Activated CD8-positive, alpha-beta T cell treated with anti-CD3 and anti-CD28 coated beads for 36 hours (primary cell): ENCODE data around the gene TNNI2. TPM values are rescaled to one million over a fixed set of nuclear protein-coding genes. Genes with fewer than 3 reads are reported as not detected.

ENCODE experiments used
- ATAC-seq: fragments of 200-7000 bp; cut with Tn5 transposase; one replicate; pipeline ENCODE4 v1.10.0; 2021; ENCODE audit warnings: mild to moderate bottlenecking, moderate library complexity
- CTCF ChIA-PET: fragments of 350-600 bp; sonication (Branson Sonifier 250); formaldehyde crosslinking; loops from one replicate; lab custom pipeline; 2021; ENCODE audit warnings: antibody characterized with exemption; lab: Charles Lee
- POLR2A ChIA-PET: fragments of 350-600 bp; sonication (Branson Sonifier 250); formaldehyde crosslinking; loops from one replicate; lab custom pipeline; 2021; ENCODE audit warnings: antibody characterized with exemption; lab: Charles Lee
- DNase-seq: peaks from one replicate; pipeline ENCODE4 v3.0.0-alpha.2; 2020
- H3K27ac Mint-ChIP-seq: one replicate; pipeline ENCODE4 v1.8.0; 2021; ENCODE audit warnings: mild to moderate bottlenecking, mixed read lengths
- H3K27me3 Mint-ChIP-seq: one replicate; pipeline ENCODE4 v1.8.0; 2021; ENCODE audit warnings: mixed read lengths
- H3K36me3 Mint-ChIP-seq: one replicate; pipeline ENCODE4 v1.8.0; 2021; ENCODE audit warnings: low read depth, mixed read lengths
- H3K4me1 Mint-ChIP-seq: one replicate; pipeline ENCODE4 v1.8.0; 2021; ENCODE audit warnings: low read depth, mixed read lengths
- H3K4me3 Mint-ChIP-seq: one replicate; pipeline ENCODE4 v1.8.0; 2021; ENCODE audit warnings: mild to moderate bottlenecking, moderate library complexity, mixed read lengths
- H3K9me3 Mint-ChIP-seq: one replicate; pipeline ENCODE4 v1.8.0; 2021; ENCODE audit warnings: mixed read lengths
- CTCF ChIP-seq: fragments of 200-600 bp; IDR thresholded peaks from one replicate; pipeline ENCODE4 v1.8.0; 2022; ENCODE audit warnings: antibody characterized with exemption, mild to moderate bottlenecking
- intact Hi-C: fragments of 100-400 bp; cut with micrococcal nuclease; formaldehyde crosslinking; loops from one replicate; pipeline ENCODE4 v1.10.0; 2022
- total RNA-seq, 2 experiments: library from RNA; stranded (reverse); gene quantifications; one replicate each; pipeline ENCODE4 v1.2.3, GENCODE V29; 2021

The TNNI2 gene
- total RNA-seq, 2 experiments from 2014 or later: 0.92 TPM; not detected in 1

- no peaks in the 10 kb centered on the region for H3K27me3 Mint-ChIP-seq
- no peak for ATAC-seq
- H3K9me3 Mint-ChIP-seq: no peaks in the 10 kb centered on the region
- peaks cover 2% of the 10 kb centered on the region for H3K36me3 Mint-ChIP-seq
- no peak overlapping the region for H3K4me3 Mint-ChIP-seq
- POLR2A ChIA-PET: interaction anchor here (1.8 kb wide), 1 partner anchor 11 kb away, joined by 11 read pairs; the partner anchor contains the start of gene LSP1
- intact Hi-C loops: no loop called here
- CTCF ChIA-PET: no interaction called here
- H3K4me1 Mint-ChIP-seq: peaks cover 20% of the 10 kb centered on the region
- H3K27ac Mint-ChIP-seq: no peak overlapping the region
- no peak for DNase-seq
- TF ChIP-seq CTCF: no peak
These were observed 24.8 kb downstream of the TNNI2 start for GRCh38 chr11:1863352-1864216.

GRCh38 chr11:1864231-1864630, 25.4 kb downstream of the TNNI2 start:
- H3K36me3 Mint-ChIP-seq: peaks cover 2% of the 10 kb centered on the region
- no peak for ATAC-seq
- peaks cover 22% of the 10 kb centered on the region for H3K4me1 Mint-ChIP-seq
- no peak overlapping the region for H3K27ac Mint-ChIP-seq
- H3K4me3 Mint-ChIP-seq: no peak overlapping the region
- no peaks in the 10 kb centered on the region for H3K27me3 Mint-ChIP-seq
- ChIA-PET CTCF (no interaction called here), POLR2A (interaction anchor here (1.3 kb wide), 1 partner anchor 25 kb away, joined by 3 read pairs; no protein-coding TSS in a partner anchor)
- TF ChIP-seq CTCF: no peak
- no peaks in the 10 kb centered on the region for H3K9me3 Mint-ChIP-seq
- DNase-seq: no peak
- intact Hi-C loops: no loop called here

- intact Hi-C loops: no loop called here
- CTCF ChIA-PET: no interaction called here
- POLR2A ChIA-PET: interaction anchor here (1.3 kb wide), 1 partner anchor 24 kb away, joined by 3 read pairs; no protein-coding TSS in a partner anchor
- Mint-ChIP-seq H3K36me3 (peaks cover 2% of the 10 kb centered on the region), H3K4me1 (peaks cover 29% of the 10 kb centered on the region), H3K9me3 (no peaks in the 10 kb centered on the region), H3K27ac (no peak overlapping the region), H3K4me3 (no peak overlapping the region), H3K27me3 (no peaks in the 10 kb centered on the region)
- TF ChIP-seq CTCF: no peak
- ATAC-seq: no peak
- no peak for DNase-seq
These were observed 26.3 kb downstream of the TNNI2 start for GRCh38 chr11:1864831-1865665.

GRCh38 chr11:1866226-1866625, 27.4 kb downstream of the TNNI2 start:
- intact Hi-C loops: no loop called here
- CTCF ChIA-PET: interaction anchor here (1.5 kb wide), 1 partner anchor 16 kb away, joined by 5 read pairs; no protein-coding TSS in a partner anchor
- Mint-ChIP-seq H3K9me3 (no peaks in the 10 kb centered on the region), H3K4me3 (no peak overlapping the region), H3K27ac (no peak overlapping the region), H3K27me3 (no peaks in the 10 kb centered on the region), H3K4me1 (peaks cover 41% of the 10 kb centered on the region), H3K36me3 (peaks cover 2% of the 10 kb centered on the region)
- ATAC-seq (no peak), DNase-seq (no peak)
- POLR2A ChIA-PET: no interaction called here
- no peak for TF ChIP-seq CTCF
